Neutrophil (primary cell): ENCODE results near the gene MBD4.

ENCODE experiments used
- H3K27ac ChIP-seq: fragments of 200-600 bp; sonication (generic); 2 replicates; pipeline ENCODE4 v1.5.1; 2016; ENCODE audit warnings: mild to moderate bottlenecking, moderate library complexity
- H3K27me3 ChIP-seq: fragments of 200-600 bp; sonication (generic); 2 replicates; pipeline ENCODE4 v1.6.0; 2016; ENCODE audit warnings: mild to moderate bottlenecking
- H3K36me3 ChIP-seq: fragments of 200-600 bp; sonication (generic); 2 replicates; pipeline ENCODE4 v1.5.1; 2017
- H3K4me1 ChIP-seq, 2 experiments: fragments of 200-600 bp in 1 of 2; sonication (generic) in 1 of 2; 1 replicate in 1 of 2; 2 replicates in 1 of 2; pipeline versions ENCODE4 v1.5.1 to v1.6.1; 2013 to 2016; ENCODE audit warnings: low read depth in 1 of 2, low read length in 1 of 2, mild to moderate bottlenecking in 1 of 2, moderate library complexity in 1 of 2; ENCODE audit not compliant: control insufficient read depth in 1 of 2, insufficient read depth in 1 of 2
- H3K4me3 ChIP-seq, 2 experiments: fragments of 200-600 bp in 1 of 2; sonication (generic) in 1 of 2; 1 replicate in 1 of 2; 2 replicates in 1 of 2; pipeline ENCODE4 v1.5.1; 2013 to 2016; ENCODE audit warnings: low read depth in 1 of 2, low read length in 1 of 2, mild to moderate bottlenecking in 1 of 2, moderate library complexity in 1 of 2
- H3K9me3 ChIP-seq: fragments of 200-600 bp; sonication (generic); 2 replicates; pipeline ENCODE4 v1.5.1; 2016
- TF ChIP-seq, protein P1 (sequence below): fragments of 200-600 bp; sonication (generic); IDR thresholded peaks from 2 replicates; pipeline ENCODE4 v1.5.1; 2016; ENCODE audit warnings: antibody characterized with exemption

Gene MBD4

DNA sequence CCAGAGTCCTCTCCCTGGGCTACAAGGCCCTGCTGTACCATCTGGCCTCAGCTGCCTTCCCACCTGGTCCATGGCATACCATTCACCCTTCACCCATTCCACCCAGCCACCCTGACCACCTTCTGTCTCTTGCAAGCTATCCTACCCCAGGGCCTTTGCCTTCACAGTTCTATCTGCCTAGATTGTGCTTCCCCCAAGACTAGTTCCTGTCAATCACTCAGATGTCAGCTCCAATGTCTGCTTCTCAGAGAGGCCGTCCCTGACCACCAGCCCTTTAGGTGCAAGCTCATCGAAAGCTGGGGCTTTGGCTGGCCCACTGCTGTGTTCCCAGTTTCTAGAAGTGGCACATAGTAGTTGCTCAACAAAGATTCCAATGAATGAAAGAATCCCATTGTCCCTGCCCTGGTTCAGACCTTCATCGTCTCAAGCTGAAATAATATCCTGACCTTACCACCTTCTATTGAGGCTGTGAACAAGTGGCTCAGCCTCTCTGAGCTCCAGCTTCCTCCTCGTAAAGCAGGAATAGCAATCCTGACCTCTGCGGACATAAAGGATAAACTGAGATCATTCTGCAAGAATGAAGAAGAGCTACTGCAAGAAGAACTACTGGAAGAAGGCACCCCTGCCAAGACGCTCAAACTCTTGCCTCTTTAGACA is 27.1 kb downstream of the MBD4 start:
- Histone ChIP-seq H3K9me3 (no peaks in the 10 kb centered on the region), H3K4me1 (no peaks in the 10 kb centered on the region), H3K27me3 (no peaks in the 10 kb centered on the region), H3K4me3 (no peak overlapping the region), H3K27ac (no peak overlapping the region), H3K36me3 (no peaks in the 10 kb centered on the region)
- TF ChIP-seq, protein P1, sequence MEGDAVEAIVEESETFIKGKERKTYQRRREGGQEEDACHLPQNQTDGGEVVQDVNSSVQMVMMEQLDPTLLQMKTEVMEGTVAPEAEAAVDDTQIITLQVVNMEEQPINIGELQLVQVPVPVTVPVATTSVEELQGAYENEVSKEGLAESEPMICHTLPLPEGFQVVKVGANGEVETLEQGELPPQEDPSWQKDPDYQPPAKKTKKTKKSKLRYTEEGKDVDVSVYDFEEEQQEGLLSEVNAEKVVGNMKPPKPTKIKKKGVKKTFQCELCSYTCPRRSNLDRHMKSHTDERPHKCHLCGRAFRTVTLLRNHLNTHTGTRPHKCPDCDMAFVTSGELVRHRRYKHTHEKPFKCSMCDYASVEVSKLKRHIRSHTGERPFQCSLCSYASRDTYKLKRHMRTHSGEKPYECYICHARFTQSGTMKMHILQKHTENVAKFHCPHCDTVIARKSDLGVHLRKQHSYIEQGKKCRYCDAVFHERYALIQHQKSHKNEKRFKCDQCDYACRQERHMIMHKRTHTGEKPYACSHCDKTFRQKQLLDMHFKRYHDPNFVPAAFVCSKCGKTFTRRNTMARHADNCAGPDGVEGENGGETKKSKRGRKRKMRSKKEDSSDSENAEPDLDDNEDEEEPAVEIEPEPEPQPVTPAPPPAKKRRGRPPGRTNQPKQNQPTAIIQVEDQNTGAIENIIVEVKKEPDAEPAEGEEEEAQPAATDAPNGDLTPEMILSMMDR = no peak

GRCh38 chr3:129410971-129411370 is 28.8 kb downstream of the MBD4 start:
- Histone ChIP-seq H3K9me3 (no peaks in the 10 kb centered on the region), H3K4me1 (no peaks in the 10 kb centered on the region), H3K27me3 (no peaks in the 10 kb centered on the region), H3K4me3 (no peak overlapping the region), H3K27ac (no peak overlapping the region), H3K36me3 (no peaks in the 10 kb centered on the region)
- TF ChIP-seq, protein P1 = no peak

DNA sequence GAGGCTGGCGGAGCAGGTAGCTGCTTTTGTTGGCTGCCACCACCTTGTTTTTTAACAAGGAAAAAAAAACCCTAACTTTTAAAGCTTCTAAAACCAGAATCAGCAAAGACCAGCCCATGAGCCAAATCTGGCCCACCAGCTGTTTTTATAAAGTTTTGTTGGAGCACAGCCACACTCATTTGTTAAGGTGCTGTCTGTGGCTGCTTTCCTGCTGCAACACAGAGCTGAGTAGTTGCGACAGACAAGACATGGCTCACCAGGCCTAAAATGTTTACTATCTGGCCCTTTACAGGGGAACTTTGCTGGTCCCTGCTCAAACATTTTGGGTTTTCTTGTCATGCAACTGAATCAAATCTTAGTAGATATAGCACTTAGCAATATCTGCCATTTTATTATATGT is 30.2 kb downstream of the MBD4 start:
- Histone ChIP-seq H3K4me3 (no peak overlapping the region), H3K27me3 (no peaks in the 10 kb centered on the region), H3K9me3 (no peaks in the 10 kb centered on the region), H3K36me3 (no peaks in the 10 kb centered on the region), H3K27ac (no peak overlapping the region), H3K4me1 (no peaks in the 10 kb centered on the region)
- TF ChIP-seq, protein P1 = no peak

DNA sequence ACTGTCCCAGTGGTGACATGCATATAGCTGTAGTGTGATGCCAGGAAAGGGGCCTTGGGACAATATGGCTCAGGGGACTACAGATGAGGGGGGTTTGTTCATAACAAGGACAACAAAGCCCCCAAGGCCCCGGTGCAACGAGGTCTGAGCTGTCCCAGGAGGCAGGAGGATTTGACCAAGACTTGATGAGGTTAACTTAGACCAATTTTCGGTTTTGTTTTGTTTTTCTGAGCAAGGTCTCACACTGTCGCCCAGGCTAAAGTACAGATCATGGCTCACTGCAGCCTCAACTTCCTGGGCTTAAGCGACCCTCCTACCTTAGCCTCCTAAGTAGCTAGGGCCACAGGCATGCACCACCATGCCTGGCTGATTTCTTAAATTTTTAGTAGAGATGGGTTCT is 35.1 kb downstream of the MBD4 start:
- no peaks in the 10 kb centered on the region for H3K36me3 ChIP-seq
- H3K27ac ChIP-seq = no peak overlapping the region
- TF ChIP-seq, protein P1 = no peak
- no peaks in the 10 kb centered on the region for H3K9me3 ChIP-seq
- H3K4me1 ChIP-seq = peaks cover 3 to 5% of the 10 kb centered on the region in 2 experiments
- no peak overlapping the region for H3K4me3 ChIP-seq
- H3K27me3 ChIP-seq = no peaks in the 10 kb centered on the region

DNA sequence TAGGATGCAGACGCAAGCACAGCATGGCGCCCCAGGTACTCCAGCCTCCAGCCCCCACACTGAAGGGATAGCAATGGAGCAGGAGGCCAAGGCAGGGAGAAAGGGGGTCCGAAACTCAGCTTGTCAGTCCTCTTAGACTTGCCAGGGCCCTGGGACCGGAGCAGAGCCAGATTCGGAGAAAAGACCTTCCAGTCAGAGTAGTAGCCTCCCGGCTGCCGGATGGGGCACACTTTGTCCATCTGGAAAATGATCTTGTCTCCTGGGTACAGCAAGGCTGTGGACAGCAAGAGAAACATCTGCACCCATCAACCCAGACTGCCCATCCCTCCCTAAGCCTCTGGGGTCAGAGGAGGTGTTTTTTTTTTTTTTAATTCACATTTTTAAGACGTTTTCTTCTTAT is 35.6 kb downstream of the MBD4 start:
- TF ChIP-seq, protein P1 = no peak
- no peaks in the 10 kb centered on the region for H3K9me3 ChIP-seq
- H3K4me3 ChIP-seq = no peak overlapping the region
- peaks cover 3 to 6% of the 10 kb centered on the region in 2 experiments for H3K4me1 ChIP-seq
- no peaks in the 10 kb centered on the region for H3K36me3 ChIP-seq
- H3K27ac ChIP-seq = no peak overlapping the region
- no peaks in the 10 kb centered on the region for H3K27me3 ChIP-seq
